Effector memory CD8-positive, alpha-beta T cell (primary cell): ENCODE results near the gene SPACA6.
"Not testable (repeated sequence)": the region's sequence is repeated elsewhere in the genome, so short reads cannot be mapped to it uniquely, and the experiment has no call there.

Source experiments
- ATAC-seq: fragments of 150-1000 bp; cut with Tn5 transposase; replicated peaks from 2 replicates; pipeline ENCODE4 v1.10.0; 2021; ENCODE audit warnings: mild to moderate bottlenecking, moderate library complexity
- DNase-seq, 3 experiments: peaks; one replicate each; pipeline ENCODE4 v3.0.0; 2021
- H3K27ac Mint-ChIP-seq, 2 donors: one replicate each; pipeline ENCODE4 v1.8.0; 2022; ENCODE audit warnings: mild to moderate bottlenecking in 2 of 2, mixed read lengths in 2 of 2, moderate library complexity in 2 of 2
- H3K27me3 Mint-ChIP-seq, 2 donors: one replicate each; pipeline ENCODE4 v1.8.0; 2022; ENCODE audit warnings: mixed read lengths in 2 of 2
- H3K36me3 Mint-ChIP-seq: one replicate; pipeline ENCODE4 v1.8.0; 2022; ENCODE audit warnings: mild to moderate bottlenecking, moderate library complexity, mixed read lengths; ENCODE audit not compliant: insufficient read depth
- H3K4me1 Mint-ChIP-seq, 2 donors: one replicate each; pipeline ENCODE4 v1.8.0; 2022; ENCODE audit warnings: low read depth in 2 of 2, mixed read lengths in 2 of 2
- H3K4me3 Mint-ChIP-seq, 2 donors: one replicate each; pipeline ENCODE4 v1.8.0; 2022; ENCODE audit warnings: mild to moderate bottlenecking in 2 of 2, mixed read lengths in 2 of 2, moderate library complexity in 2 of 2
- H3K9me3 Mint-ChIP-seq, 2 donors: one replicate each; pipeline ENCODE4 v1.8.0; 2022; ENCODE audit warnings: mixed read lengths in 2 of 2

Gene SPACA6

DNA sequence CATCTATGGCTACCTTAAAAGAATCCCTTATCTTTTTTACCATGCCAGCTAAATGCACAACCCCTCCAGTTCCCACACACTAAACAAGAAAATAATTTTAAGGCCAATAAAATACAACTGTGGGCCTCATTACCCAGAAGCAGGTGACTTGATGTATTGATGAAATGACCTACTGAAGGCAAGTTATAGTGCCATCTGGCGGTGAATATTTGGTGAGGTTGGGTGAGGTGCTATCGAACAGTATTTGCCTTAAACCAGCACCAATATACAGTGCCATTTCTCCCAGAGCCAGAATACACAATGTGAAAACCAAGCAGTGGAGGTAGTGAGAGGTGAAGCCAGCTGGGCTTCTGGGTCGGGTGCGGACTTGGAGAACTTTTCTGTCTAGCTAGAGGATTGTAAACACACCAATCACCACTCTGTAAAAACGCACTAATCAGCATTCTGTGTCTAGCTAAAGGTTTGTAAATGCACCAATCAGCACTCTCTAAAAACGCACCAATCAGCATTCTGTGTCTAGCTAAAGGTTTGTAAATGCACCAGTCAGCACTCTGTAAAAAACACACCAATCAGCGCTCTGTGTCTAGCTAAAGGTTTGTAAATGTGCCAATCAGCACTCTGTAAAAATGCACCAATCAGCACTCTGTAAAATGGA lies 17.1 kb upstream of the SPACA6 start:
- ATAC-seq, H3K36me3 Mint-ChIP-seq, H3K9me3 Mint-ChIP-seq, DNase-seq, H3K27ac Mint-ChIP-seq, H3K4me3 Mint-ChIP-seq, H3K4me1 Mint-ChIP-seq: not testable (repeated sequence)
- peaks cover 20% of the 10 kb centered on the region in 2 donors for H3K27me3 Mint-ChIP-seq

DNA sequence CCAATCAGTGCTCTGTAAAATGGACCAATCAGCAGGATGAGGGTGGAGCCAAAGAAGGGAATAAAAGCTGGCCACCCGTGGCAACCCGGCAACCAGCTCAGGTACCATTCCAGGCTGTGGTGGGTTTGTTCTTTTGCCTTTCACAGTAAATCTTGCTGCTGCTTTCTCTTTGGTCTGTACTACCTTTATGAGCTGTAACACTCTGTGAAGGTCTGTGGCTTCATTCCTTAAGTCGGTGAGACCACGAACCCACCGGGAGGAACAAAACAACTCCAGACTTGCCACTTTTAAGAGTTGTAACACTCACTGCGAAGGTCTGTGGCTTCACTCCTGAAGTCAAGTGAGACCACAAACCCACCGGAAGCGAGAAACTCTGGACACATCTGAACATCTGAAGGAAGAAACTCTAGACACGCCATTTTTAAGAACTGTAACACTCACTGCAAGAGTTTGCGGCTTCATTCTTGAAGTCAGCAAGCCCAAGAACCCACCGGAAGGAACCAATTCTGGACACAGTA lies 16.5 kb upstream of the SPACA6 start:
- no peaks in the 10 kb centered on the region for H3K4me1 Mint-ChIP-seq
- peaks cover 0 to 2% of the 10 kb centered on the region in 2 donors for H3K9me3 Mint-ChIP-seq
- DNase-seq, result no peak
- ATAC-seq, result peak; percentile 43
- peaks cover 20 to 24% of the 10 kb centered on the region in 2 donors for H3K27me3 Mint-ChIP-seq
- no peak overlapping the region for H3K4me3 Mint-ChIP-seq
- H3K36me3 Mint-ChIP-seq, result no peaks in the 10 kb centered on the region
- H3K27ac Mint-ChIP-seq, result no peak overlapping the region

DNA sequence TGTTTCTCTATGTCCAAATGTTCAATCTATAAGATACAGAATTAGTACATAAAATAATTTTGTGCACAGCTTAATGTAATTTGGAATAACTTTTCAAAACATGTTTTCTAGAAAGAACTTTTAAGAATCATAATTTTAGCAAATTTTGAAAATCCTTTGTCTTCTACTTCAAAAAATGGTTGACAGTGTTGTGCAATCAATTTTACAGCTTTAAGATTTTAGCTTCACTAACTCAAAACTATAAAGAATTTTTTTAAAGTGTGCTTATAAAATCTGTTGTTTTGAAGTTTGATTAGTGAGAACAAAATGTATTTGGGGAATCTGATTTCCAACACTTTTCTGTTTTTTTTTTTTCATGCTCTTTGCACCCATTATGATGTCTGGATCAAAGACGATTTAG lies 12.7 kb upstream of the SPACA6 start:
- no peak overlapping the region for H3K27ac Mint-ChIP-seq
- H3K4me3 Mint-ChIP-seq, result no peak overlapping the region
- no peak for DNase-seq
- no peaks in the 10 kb centered on the region for H3K36me3 Mint-ChIP-seq
- peaks cover 6 to 7% of the 10 kb centered on the region in 2 donors for H3K9me3 Mint-ChIP-seq
- ATAC-seq, result no peak
- peaks cover 22 to 39% of the 10 kb centered on the region in 2 donors for H3K27me3 Mint-ChIP-seq
- no peaks in the 10 kb centered on the region for H3K4me1 Mint-ChIP-seq

GRCh38 chr19:51681286-51681941 lies 11.7 kb upstream of the SPACA6 start:
- Mint-ChIP-seq H3K27me3 (peaks cover 22 to 39% of the 10 kb centered on the region in 2 donors), H3K4me1 (no peaks in the 10 kb centered on the region), H3K27ac (no peak overlapping the region), H3K9me3 (peaks cover 6 to 7% of the 10 kb centered on the region in 2 donors), H3K36me3 (no peaks in the 10 kb centered on the region), H3K4me3 (no peak overlapping the region)
- ATAC-seq, result no peak
- DNase-seq, result no peak

GRCh38 chr19:51686171-51686570 lies 7.0 kb upstream of the SPACA6 start:
- H3K9me3 Mint-ChIP-seq, result peaks cover 6 to 7% of the 10 kb centered on the region in 2 donors
- ATAC-seq, result no peak
- H3K27ac Mint-ChIP-seq, result no peak overlapping the region
- no peak overlapping the region for H3K4me3 Mint-ChIP-seq
- peaks cover 46 to 59% of the 10 kb centered on the region in 2 donors for H3K27me3 Mint-ChIP-seq
- H3K4me1 Mint-ChIP-seq, result peaks cover 7 to 9% of the 10 kb centered on the region in 2 donors
- H3K36me3 Mint-ChIP-seq, result peaks cover 11% of the 10 kb centered on the region
- DNase-seq, result no peak

DNA sequence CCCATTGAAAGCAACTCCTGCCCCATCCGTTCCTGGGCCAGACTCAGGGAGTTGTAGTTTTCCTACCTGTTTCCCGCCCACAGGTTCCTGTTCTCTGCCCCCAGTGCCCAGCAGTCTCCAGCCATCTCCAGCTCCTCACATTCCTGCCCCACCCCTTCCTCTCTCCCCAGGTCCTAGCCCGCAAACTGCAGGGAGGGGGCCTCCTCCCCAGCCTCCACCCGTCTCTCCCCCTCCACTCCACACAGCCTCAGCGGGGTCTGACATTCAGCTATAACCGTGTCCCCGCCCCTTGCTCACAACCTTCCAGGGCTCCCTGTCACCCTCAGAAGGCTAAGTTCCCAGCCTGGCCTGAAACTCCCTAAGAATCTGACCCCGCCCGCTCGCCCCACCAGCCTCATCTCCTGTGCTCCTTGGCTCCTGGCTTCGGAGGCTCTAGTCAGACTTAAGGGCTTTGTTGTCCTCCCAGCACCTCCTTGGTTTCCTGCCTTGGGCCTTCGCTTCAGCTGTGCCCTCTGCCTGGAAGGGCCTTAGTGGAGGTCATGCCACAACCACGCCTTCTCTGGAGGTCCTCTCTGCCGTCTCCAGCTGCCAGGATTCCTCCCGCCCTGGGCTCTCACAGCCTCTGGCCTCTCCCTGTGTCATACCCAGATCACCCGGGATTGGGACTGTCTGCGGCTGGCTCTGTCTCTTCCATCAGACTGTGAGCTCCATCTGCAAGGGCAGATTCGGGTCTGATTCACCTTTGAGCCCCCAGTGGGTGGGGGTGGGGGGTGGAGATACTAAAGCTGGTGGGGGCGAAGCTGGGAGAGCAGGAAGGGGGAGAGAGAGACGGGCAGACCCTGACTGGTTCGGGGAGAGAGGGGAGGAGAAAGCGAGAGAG lies 5.1 kb upstream of the SPACA6 start:
- no peak for DNase-seq
- H3K27ac Mint-ChIP-seq, result peak overlapping the region; percentile 56 to 92
- peaks cover 6 to 7% of the 10 kb centered on the region in 2 donors for H3K9me3 Mint-ChIP-seq

GRCh38 chr19:51688671-51689571 lies 4.2 kb upstream of the SPACA6 start:
- Mint-ChIP-seq H3K27me3 (peaks cover 54 to 63% of the 10 kb centered on the region in 2 donors), H3K27ac (peak overlapping the region; percentile 56 to 92), H3K9me3 (peaks cover 5 to 7% of the 10 kb centered on the region in 2 donors), H3K4me3 (peak overlapping the region; percentile 71 to 86), H3K36me3 (peaks cover 14% of the 10 kb centered on the region), H3K4me1 (peaks cover 7 to 9% of the 10 kb centered on the region in 2 donors)
- DNase-seq (no peak), ATAC-seq (no peak)

More for the DNA sequence above, 5.1 kb upstream of the SPACA6 start:
- Mint-ChIP-seq H3K4me1 (peaks cover 7 to 9% of the 10 kb centered on the region in 2 donors), H3K27me3 (peaks cover 54 to 63% of the 10 kb centered on the region in 2 donors), H3K4me3 (peak overlapping the region; percentile 71 to 86), H3K36me3 (peaks cover 11% of the 10 kb centered on the region)
- ATAC-seq, result no peak

DNA sequence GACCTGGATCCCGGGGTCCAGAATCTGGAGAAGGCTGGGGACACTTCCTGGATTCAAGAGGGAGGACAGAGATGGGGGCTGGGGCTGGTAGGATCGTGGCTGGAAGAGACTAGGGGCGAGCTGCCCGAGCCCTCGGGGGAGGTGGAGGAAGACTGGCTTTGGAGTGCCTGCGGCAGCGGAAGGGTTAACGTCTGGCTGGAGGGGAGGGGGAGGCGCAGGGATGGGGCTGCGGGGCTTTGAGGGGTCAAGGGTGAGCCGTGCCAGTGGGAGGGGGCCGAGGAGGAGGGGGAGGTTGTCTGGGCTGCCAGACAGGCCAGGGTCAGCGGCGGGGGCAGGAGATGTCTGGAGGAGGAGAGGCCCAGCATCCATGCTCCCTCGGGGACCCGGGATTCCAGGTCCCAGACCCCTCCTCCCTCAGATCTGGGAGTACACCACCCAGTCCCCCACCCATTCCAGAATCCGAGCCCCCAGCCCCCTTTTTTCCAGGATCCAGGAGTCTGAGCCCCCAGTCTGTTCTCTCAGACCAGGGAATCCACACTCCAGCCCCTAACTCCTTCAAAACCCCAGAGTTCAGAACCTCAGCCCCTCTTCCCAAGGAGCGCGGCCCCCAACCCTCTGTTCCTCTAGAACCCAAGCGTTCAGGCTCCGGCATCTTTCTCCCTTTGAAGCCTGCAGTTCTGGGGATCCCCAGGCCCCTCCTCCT lies 3.2 kb upstream of the SPACA6 start:
- no peak for ATAC-seq
- peaks cover 2% of the 10 kb centered on the region in 2 donors for H3K9me3 Mint-ChIP-seq
- DNase-seq, result no peak
- peaks cover 14% of the 10 kb centered on the region for H3K36me3 Mint-ChIP-seq
- peaks cover 7 to 9% of the 10 kb centered on the region in 2 donors for H3K4me1 Mint-ChIP-seq
- H3K4me3 Mint-ChIP-seq, result peak overlapping the region; percentile 69 to 88
- H3K27ac Mint-ChIP-seq, result peak overlapping the region; percentile 17 to 88
- H3K27me3 Mint-ChIP-seq, result peaks cover 56 to 58% of the 10 kb centered on the region in 2 donors

GRCh38 chr19:51690454-51691073 lies 2.6 kb upstream of the SPACA6 start:
- peak overlapping the region; percentile 69 to 88 for H3K4me3 Mint-ChIP-seq

GRCh38 chr19:51691074-51691583 lies 2.0 kb upstream of the SPACA6 start:
- H3K36me3 Mint-ChIP-seq, result peaks cover 14% of the 10 kb centered on the region
- no peaks in the 10 kb centered on the region for H3K9me3 Mint-ChIP-seq
- ATAC-seq (no peak), DNase-seq (no peak)
- H3K4me1 Mint-ChIP-seq, result peaks cover 7 to 9% of the 10 kb centered on the region in 2 donors
- H3K27me3 Mint-ChIP-seq, result peaks cover 56 to 62% of the 10 kb centered on the region in 2 donors
- H3K4me3 Mint-ChIP-seq, result peak overlapping the region; percentile 53 to 54
- peak overlapping the region; percentile 71 to 88 for H3K27ac Mint-ChIP-seq

More at GRCh38 chr19:51690454-51691073, 2.6 kb upstream of the SPACA6 start:
- DNase-seq (peak; percentile 31 to 62 (median 58)), ATAC-seq (peak; percentile 86)
- Mint-ChIP-seq H3K4me1 (peaks cover 7 to 9% of the 10 kb centered on the region in 2 donors), H3K36me3 (peaks cover 14% of the 10 kb centered on the region), H3K27me3 (peaks cover 56 to 57% of the 10 kb centered on the region in 2 donors), H3K27ac (peak overlapping the region; percentile 17 to 88), H3K9me3 (no peaks in the 10 kb centered on the region)

DNA sequence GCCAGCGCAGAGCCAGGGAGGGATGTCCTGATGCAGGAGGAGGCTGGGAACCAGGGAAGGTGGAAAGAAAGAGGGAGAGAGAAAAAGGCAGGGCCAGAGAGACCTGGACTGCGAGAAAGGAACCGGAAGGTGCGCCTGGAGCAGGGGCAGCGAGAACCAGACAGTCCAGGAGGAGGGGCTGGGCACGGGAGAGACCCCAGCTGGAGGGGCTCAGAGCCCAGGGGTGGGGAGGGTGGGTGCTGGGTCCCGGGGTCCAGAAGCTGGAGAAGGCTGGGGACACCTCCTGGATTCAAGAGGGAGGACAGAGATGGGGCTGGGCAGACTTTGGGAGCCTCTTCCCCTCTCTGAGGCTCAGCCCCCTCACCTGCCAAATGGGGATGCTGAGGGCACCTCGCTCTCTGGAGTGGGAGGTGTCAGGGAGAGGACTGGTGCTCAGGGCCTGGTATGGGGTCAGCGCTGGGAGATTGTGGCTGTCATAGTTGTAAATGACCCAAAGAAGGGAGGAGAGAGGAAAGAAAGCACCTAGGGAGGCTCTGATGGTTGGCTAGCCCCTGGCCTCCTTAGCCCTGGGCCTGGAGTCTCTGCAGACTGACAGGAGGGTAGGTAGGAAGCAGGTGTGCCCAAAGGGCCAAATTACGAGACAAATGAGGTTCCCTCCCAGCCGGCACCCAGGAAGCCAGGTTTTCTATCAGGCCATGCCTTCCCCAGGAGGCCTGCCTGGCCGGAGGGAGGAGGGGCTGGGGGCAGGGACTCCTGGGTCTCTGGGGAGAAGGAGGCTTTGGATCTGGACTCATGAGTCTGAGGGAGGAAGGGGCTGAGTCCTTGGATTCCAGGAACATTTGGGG lies 1.3 kb upstream of the SPACA6 start:
- Mint-ChIP-seq H3K27me3 (peaks cover 56 to 59% of the 10 kb centered on the region in 2 donors), H3K4me3 (peak overlapping the region; percentile 53 to 54)
- ATAC-seq, result no peak

More for the DNA sequence above, 1.3 kb upstream of the SPACA6 start:
- Mint-ChIP-seq H3K36me3 (peaks cover 14% of the 10 kb centered on the region), H3K27ac (peak overlapping the region; percentile 71 to 88), H3K4me1 (peaks cover 7 to 9% of the 10 kb centered on the region in 2 donors), H3K9me3 (no peaks in the 10 kb centered on the region)
- DNase-seq, result no peak
